HG03457 (cell line): Measurements from ENCODE around the gene CARHSP1.
"Not testable (repeated sequence)": the region's sequence is repeated elsewhere in the genome, so short reads cannot be mapped to it uniquely, and the experiment has no call there.

Experiments
- ATAC-seq: cut with Tn5 transposase; IDR thresholded peaks from one replicate; pipeline ENCODE4 v1.9.1; 2021; ENCODE audit warnings: moderate number of reproducible peaks; ENCODE audit not compliant: unreplicated experiment

The CARHSP1 gene

DNA sequence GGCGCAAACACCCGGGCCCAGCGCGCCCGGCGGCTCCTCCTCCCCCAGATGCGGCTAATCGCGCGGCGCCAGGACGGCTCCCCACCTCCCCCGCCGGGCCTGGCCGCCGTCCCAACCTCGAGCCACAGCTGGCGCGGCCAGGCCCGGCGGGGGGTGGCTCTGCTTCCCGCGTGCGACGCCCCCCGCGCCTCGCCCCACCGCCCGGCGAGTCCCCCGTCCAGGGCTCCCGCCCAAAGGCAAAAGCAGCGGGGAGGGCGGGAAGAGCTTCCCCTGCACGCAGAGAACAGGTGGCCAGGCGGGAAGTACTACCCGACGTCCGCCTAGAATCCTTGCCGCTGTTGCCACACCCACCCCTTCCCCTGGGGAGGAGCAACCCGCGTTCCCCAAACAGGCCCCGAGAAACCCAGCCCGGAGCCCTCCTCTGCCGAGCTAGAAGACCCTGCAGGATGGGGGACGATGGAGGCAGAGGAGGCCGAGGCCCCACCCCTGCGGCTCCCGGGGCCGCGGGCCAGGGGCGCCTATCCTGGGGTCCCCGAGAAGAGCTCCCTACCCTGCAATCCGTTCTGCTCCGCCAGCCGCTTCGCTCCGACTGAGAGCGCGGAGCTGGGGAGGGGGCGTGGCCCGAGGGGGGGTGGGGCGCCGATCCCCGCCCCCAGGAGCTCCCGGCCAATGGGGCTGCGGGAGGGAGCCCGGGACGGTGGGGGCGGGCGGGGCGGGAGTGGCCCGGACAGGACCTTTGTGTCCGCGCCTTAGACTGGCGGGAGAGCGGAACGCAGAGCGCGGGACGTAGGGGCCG lies at the start of gene CARHSP1:
Gene CARHSP1 (minus strand): TSS at position 591 of the 796 bp plus-strand sequence. CDS start 9,678 bp downstream, outside the sequence.
- ATAC-seq, result peak; percentile 54

DNA sequence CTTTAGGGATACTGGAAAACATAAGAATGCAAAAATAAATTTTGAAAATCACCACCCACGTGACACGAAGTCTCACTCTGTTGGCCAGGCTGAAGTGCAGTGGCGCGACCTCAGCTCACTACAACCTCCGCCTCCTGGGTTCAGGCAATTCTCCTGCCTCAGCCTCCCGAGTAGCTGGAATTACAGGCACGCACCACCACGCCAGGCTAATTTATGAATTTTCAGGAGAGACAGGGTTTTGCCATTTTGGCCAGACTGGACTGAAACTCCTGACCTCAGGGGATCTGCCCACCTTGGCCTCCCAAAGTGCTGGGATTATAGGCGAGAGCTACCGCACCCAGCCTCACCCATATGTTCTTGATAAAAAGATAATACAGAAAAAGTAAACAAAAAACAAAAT lies 48.5 kb upstream of the CARHSP1 start:
- not testable (repeated sequence) for ATAC-seq

DNA sequence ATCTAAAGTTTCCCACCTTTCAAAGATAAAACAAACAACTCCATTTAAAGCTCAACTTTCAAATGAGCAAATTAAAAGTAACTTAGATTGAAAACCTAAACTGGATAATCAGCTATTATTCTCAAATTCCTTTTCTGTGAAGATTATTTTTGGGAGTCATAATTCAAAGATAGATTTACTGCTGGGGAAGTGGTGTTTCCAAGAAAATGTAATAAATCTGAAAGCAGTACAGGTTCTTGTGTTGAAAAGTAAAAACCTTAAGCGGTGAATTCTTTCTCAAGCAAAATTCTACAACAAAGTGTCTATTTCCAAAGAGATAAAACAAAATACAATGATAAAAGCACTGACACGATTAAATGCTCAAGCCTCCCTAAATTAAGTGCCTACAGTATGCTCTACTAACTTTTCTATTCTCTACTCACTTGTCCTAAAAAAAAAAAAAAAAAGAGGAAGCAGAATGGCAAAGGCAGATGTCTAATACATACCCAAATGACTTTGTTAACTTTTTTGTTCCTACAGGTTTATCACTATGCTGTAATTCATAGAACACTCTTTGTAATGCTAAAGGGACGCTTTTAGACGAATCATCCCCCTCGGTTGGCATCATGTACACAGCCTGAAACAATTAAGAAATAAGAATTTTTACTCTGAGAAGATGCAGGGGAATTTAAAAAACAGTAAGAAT lies 47.9 kb upstream of the CARHSP1 start:
- ATAC-seq, result no peak

DNA sequence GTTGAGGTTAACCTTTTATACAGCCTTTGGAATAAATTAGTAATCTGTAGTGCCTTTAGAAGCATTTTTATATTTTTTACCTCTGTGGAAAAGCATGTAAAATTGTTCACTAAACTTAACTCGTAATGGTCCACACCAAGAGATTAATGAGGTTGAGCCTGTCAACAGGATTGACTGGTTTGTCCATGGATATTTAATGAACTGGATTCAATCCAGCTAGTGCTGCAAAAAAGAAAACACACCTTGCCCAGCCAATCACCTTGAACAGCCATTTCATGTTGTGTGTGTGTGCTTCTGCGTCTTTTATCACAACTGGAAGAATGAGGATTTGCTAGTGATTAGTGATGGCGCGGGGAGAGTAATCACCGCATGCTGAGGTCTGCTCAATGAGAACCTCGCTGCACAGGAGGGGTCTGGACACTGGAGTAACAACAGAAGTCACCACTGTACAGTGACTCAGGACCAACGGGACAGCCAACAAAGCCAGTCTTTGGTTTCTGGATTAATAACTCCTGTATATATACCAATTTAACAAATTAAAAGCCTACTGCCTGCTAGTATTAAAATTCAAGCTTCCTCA lies 47.0 kb upstream of the CARHSP1 start:
- no peak for ATAC-seq

DNA sequence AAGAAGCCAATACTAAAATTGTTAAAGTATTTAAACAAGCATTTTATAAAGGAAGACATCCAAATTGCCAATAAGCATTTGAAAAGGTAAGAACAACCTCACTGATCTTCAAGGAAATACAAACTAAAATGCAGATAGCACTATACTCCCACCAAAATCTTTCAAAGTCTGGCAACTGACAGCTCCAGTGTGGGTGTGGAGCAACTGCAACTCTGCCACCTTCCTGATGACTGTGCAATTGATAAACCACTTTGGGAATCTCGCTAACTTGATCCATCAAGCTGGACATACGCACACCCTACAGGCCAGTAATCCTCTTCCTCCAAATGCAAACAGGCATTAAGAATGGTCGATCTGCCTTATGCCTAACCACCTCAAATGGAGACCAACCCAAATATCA lies 45.3 kb upstream of the CARHSP1 start:
- ATAC-seq, result no peak

DNA sequence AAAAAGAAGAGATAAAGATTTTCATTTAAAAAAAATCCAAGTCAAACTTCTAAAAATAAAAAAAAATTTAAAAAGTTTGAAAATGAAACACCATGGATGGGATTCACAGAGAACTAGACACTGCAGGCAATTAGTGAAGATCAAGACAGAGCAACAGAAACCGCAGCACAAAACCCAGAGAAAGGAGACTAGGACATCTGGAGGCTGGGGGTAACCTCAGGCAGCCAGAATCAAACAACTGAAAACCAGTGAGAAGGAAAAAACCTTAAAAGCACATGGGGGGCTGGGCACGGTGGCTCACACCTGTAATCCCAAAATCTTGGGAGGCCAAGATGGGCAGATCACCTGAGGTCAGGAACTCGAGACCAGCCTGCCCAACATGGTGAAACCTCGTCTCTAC lies 44.0 kb upstream of the CARHSP1 start:
- no peak for ATAC-seq

DNA sequence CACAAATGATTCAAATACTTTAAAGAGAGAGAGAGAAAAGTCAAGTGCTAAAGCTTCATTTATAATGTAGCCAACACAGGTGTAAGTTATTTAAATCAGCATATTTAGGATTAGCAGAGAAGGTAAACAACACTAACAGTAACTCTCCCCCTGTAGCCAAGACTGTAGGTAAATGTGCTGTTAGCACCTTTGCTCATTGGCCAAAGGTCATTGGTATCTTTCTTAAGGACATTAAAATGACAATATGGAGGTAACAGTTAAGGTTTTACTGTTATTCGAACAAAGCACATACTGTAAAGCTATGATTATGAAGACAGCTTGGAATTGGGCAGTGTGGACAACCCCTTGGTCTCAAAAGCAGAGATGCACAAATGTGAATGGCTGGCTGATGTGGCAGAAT lies 42.0 kb upstream of the CARHSP1 start:
- ATAC-seq, result no peak

DNA sequence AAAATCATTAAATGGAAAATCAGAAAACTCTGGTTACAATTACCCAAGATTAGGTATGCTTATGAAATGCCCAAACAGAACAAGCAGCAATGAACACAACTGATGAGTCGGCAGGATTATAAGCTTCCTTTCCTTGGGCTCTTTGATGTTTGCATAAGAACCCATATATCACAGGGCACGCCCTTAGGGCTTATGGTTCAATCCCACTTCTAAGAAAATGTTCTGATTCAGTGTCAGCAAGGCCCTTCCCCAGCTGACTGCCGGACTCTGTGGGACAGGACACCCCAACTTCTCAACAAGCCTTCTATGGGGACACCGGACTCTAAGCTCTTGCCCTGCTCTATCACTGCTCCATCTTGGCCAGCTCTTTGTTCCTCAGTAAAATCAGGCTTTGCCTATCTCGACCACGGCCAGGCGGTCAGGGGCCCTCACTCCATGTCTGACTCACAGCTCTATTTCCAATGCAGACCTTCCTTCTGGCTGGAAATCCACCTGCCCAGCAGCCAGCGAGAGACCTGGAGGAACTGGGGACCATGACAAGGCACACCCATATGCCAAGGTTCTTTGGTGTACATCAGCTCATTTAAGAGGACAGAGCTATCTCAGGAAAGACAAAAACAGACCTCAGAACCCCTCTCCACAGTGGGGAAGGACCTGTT lies 40.1 kb upstream of the CARHSP1 start:
- no peak for ATAC-seq

DNA sequence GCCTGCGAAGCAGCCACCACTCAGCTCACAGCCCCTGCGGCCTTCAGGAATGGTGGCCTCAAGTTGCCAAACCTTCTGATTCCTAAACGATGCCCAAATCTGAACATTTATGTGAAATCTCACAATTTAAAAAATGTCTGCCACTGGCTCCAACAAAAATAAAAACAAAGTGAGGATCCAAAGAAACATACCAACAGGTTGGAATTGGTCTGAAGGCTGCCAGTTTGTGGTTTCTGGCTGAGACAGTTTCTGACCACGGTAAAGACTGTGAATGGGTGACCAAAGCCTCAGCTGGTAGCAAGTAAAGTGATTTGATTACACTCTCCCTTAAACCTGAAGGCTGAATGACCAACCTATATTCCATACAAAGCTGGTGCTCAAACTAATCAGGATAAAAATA lies 38.3 kb upstream of the CARHSP1 start:
- ATAC-seq, result no peak

DNA sequence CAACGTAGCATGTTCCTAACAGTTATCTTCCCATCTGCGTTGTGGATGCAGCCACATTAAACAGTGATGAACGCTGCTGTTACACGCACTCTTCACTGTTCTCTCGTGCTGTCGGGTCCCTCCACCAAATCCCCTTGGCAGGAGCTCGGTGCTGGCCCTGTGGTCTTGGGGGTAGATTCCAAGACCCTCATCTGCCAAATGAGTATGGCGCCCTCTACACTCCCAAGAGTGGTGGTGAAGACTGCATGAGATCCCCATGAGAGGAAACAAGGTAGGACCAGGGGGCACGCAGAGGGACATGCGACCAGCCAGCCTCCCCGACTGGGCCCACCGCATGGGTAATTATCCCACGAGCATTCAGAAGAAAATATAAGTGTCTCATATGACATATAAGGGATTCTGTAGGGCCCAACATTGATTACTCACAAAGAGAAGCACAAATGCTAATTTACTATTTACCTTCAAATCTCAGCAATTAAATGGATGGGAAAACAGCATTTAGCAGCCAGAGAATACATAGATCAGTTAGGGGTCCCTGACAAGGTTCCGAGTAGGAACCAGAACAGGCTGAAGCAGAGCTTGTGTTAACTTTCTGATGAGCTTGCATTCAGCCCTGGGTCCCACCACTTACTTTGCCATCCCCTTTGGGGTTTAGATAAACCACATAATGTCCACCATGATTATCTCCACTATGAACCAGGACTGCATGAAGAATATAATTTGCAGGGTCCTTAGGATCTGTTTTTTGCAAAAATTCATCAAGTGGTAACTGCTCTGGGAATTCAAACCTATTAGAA lies 37.2 kb upstream of the CARHSP1 start:
- ATAC-seq, result no peak

DNA sequence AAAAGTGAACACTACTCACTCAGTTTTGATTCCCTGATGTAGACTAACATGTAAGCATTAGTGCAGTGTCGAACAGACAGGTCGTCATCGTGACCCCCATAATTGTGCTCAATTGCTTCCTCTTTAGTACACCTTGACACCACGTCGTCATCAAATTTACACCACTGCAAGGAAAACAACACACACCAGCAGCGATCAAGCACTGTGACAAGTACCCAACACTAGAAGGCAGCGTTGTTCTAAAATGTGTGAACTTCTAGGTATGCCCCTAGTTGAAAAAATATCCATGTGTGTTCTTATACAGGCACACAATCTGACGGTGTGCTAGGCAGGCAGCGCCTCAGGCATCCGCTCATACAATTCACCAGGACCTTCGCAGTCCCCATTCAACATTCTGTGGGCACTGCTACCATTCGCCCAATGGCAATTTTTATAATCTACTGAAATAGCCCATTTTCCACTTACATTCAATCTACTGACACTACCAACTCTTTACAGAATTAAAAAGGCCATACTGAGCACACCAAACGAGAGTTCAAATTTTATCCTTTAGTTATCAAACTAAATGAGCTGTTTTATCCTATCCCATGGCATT lies 36.5 kb upstream of the CARHSP1 start:
- no peak for ATAC-seq

DNA sequence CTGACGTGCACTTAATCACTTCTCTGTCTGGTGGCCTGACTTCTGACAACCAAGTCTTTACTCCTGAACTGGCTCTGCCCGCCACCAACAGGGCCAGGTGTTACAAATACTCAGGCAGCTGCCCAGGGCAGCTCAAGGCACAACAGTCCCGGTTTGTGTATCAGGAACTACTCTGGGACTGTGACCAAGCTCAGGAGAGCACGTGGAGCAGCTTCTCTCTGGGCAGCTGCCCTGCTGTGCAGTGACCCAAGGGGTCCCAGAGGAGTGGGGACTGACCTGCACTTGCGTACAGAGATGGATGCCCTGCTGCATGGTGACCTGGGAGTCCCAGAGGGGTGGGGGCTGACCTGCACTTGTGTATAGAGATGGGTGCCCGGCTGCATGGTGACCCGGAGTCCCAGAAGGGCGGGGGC lies 35.2 kb upstream of the CARHSP1 start:
- ATAC-seq, result no peak

DNA sequence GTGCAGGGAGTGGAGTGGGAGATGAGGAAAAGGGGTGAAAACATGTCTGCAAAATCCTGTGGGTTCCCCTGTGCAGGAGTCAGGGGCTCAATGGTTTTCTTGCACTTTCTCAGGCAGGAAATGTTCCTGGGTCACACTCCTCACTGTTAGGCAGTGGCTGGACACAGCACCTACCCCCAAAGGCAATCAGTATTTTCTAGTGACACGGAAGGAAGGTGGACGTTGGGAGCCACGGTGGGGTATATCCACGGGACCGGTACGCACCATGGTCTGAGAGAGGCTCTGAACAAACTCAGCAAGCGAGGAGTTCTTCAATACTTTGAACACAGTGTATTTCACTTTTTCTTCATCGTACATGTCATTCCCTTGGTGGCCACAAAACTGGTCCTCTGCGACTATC lies 34.2 kb upstream of the CARHSP1 start:
- no peak for ATAC-seq

DNA sequence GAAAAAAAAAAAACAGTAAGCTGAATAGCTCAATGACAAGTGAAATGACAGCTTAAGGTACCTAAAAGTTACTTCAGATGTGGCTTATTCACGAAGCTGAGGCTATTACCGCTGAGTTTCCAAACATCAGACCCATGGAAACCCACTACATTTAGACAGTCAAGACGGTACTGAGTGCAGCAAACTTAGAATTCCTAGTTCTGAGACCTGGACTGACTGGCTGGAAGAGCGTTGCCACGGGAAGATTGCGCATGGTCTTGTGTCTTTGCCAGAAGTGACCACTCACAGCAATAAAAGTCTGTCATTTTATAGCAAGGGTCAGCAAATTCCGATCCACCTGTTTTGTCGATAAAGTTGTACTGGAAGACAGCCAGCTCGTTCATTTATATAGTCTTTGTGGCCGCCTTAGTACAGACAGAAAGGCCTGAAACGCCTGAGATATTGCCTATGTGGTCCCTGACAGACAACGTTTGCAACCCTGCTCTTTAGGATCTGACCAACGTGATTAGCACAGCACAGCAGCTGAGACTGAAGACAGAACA lies 32.6 kb upstream of the CARHSP1 start:
- ATAC-seq, result no peak

DNA sequence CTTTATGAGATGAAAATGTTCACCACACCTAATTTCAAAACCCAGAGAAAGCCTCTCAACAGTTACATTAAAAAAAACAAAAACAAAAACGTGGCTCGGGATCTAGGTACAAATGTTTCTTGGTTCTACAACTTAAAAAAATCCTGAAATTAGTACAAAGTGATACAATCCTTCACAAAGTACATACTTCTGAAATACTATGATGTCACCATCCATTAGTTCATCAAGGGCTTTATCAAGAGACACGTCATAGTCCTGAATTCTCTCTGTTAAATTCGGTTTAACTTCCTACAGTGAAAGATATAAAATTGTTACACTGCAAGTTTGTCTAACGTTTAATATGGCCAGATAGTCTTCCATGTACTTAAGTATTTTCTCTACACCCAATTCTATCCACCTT lies 31.5 kb upstream of the CARHSP1 start:
- no peak for ATAC-seq

DNA sequence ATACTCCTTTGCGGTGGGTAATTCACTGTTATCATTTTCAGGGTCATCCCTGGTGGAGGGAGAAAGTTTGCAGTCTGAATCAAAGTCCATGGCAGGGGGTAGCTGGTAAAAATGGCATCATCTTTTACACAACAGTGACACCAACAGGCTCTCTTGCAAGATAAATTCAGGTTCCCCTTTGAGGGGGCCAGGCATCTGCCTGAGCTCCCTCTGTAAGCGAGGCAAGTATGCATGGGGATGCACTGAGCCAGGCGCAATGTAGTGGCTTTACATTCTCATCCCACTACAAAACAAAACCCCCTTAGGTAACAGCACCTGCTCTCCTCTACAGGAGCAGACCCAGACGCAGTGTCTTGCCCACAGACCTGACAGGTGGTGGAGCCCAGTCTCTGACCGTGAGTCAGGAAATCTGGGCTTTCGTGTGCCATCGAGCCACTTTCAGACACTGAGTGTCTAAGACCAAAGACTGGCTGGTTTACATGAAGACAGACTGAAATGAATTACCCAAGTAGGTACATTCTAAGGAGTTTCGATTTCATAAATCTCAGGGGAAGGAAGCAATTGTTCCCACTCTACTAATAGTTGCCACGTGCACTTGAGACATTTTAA lies 31.0 kb upstream of the CARHSP1 start:
- no peak for ATAC-seq

DNA sequence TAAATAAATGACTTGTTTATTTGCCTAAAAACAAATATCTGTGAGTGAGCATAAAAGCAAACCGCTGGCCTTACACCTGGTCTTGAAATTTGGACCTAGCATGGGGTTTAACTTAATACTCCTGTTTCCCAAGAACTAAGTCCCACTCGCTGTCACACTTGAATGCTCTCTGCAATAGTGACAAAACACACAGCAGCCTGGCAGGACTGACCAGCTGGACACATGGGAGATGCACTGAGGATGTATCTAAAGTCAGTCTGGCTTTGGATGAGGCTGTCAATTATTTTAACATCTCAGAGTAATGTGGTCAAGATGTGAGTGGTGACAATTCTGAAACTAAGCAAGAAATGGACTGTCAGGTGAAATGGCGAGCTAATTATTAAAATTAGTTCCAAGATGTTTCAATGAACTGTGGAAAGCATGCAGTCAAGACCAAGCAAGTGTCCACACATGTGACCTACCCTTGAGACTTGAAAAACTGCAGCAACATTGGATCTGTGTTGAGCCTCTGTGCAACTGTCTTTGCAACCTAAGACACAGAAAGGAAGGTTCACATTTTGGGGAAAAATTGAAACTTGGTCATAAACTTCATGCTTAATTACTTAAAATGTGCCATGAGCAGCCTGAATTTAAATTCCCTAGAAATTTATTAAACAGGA lies 30.0 kb upstream of the CARHSP1 start:
- no peak for ATAC-seq

DNA sequence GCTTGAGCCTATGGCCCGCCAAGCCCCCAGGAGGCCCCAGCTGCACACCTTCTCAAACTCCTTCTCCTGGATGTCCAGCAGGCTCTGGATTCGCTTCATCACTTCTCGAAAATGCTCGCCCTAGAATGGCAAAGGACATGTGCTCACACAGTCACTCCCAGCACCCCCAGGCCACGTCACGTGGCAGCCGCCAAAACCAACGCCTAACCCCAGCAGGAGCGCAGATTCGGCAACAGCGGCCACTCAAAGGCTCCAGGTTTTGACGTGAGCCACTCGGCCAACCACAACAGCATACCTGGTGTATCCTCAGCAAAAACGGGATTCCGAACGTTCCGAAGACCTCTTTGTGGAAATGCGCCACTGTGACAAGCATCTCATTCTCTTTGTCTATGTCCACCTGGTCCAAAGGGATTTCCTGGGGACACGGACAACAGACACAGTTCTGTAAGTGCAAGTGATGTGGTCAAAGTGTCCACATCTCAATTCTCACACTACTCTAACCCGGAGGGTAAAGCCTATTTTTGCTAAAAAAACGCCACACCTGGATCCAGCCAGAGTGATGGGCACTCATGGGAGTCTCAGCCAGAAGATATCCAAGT lies 26.0 kb upstream of the CARHSP1 start:
- no peak for ATAC-seq
